ENCODE results near the gene C5orf58.
"Not testable (repeated sequence)": the region's sequence is repeated elsewhere in the genome, so short reads cannot be mapped to it uniquely, and the experiment has no call there.

Gene C5orf58

DNA sequence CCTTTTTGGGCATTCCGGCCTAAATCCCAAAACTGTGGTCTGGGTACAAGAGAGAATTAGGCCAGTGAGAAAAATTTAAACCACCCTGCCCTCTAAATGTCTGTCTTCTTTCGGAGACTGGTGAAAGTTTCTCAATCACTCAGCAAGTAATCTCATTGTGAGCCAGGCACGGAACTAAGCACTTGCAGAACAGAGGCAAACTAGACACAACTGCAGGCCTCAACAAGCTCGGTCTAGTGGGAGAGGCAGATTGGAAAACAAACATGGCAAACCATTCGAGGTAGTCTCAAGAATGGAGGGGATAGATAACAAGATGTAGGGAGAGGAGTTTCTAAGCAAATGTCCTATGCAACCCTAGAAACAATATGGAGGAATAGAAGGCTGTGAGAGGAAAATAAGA is 8.9 kb upstream of the C5orf58 start:
- no peak for DNase-seq (ENCODE audit: low read depth)

DNA sequence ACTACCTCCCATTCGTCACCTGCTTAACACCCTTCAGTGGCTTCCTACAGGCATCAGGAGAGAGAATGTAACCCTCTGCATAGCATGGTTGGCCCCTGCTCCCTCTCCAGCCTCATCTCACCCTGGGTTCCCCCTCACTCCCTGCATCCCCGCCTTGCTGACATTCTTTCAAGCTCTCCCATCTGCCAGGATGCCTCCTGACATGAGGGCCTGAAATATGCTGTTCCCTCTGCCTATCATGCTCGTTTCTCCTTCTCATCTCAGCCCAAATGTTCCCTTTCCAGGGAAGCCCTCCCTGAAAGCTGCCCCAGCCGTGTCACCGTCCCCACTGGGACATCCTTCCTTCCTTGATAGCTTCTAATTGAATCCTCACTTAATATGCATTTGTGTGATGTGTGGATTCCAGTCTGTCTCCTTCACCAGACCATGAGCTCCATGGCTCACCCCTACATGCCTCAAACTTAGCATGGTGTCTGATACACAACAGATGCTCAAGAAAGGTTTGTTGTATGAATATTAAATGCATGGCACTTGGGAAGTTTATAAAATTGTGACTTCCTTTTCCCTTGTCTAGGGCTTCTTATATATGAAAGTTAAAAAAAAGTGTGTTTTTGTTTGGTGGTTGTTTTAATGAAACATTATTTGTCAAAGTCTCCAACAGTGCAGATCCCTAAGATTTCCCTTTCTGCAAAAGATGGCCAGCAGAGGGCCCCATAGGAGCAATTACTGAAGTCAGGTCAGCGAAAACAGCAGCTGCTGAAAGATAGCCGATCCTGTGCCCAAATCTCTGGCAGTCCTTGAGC is 7.3 kb upstream of the C5orf58 start:
- DNase-seq (ENCODE audit: low read depth): peak; percentile 39

DNA sequence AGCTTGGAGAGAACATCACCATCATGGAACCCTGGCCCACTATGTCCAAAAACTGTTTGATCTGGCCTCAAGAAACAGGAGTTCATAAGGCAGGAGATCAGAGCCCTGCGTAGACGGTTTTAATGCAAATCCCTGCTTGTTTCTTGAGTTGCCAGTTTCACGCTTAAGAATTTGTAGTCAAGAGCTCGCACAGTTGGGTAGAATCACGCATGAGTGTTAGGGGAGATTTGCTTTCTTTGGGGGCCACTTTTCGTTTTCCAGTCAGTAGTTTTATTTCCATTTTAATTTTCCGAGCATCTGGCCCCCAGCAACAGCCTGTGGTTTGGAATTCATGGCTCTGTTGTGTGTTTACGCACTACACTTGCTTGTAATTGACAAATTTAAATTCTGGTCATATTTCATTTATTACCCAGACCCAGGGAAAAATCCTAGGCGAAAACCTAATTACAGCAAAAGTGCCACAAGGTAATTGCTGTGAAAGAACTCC is 6.6 kb upstream of the C5orf58 start:
- no peak for DNase-seq (ENCODE audit: low read depth)

DNA sequence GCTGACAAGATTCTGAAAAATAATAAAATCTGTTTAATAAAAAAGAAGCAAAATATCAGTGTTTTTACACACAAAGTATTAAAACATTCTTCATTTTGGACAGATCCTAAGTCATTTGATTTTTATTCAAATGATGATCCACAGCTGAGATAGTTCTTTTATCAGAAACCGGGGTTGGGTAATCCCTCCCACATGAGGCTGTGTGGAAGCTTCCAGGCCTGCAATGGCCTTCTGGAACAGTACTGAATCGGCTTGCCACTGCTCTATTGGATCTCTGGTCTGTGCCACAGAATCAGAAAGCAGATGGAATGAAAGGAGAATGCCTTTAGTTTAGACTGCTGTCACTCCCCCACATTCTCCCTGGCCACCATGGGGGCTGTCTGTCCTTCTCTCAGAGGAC is 6.1 kb upstream of the C5orf58 start:
- DNase-seq (ENCODE audit: low read depth): no peak

DNA sequence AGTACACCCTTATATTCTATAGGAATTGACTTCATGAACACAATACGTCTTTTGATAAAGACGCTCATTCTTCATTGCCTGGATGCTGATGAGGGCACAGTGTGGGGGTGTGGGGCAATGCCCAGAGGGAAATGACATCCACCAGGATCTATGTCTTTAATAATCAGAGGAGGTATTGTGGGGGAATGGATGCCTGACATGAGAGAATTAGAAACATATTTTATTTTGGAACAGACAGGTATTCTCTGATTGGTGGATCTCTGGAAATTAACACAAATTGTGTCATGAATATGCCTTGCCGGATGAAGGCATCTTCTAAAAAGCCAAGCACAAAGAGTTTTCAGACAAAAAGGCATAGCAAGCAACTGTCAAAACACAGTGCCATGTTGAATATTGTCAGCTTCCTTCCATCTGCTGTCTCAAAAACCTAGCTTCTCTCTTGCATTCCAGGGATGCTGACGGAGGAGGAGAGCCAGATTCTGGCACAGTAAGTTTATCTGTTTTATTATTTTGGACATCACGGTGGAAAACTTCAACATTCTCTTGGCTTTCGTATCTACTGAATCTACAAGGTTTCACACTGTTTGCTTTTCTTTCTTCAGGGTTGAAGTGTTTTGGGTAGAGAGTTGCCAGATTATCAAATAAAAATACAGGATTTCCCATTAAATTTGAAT is 3.9 kb upstream of the C5orf58 start:
- no peak for DNase-seq (ENCODE audit: low read depth)

DNA sequence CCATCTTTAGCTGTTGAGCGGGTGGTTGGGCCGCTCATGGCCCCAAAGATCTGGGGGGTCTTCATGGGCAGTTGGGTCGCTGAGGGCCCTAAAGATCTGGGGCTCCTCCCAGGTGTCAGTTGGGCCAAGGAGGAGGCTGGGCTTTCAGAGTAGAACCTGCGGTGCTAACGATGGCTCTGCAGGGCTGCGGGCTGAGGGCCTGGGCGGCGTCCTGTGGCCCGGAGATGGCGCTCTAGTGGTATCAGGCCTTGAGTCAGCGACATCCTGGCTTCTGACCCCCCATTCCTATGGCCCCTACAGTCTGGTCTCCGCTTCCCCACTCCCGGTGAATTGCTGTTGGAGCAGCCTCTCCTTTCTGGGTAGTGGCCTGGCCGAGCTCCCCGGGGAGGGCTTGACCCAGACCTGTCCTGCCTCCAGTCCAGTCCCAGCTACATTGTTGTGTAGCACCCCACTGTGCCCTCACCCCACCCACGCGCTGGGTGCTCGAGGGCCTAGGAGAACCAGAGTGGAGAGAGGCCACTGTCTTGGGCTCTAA is 640 bp downstream of the C5orf58 start:
- DNase-seq (ENCODE audit: low read depth): no peak

DNA sequence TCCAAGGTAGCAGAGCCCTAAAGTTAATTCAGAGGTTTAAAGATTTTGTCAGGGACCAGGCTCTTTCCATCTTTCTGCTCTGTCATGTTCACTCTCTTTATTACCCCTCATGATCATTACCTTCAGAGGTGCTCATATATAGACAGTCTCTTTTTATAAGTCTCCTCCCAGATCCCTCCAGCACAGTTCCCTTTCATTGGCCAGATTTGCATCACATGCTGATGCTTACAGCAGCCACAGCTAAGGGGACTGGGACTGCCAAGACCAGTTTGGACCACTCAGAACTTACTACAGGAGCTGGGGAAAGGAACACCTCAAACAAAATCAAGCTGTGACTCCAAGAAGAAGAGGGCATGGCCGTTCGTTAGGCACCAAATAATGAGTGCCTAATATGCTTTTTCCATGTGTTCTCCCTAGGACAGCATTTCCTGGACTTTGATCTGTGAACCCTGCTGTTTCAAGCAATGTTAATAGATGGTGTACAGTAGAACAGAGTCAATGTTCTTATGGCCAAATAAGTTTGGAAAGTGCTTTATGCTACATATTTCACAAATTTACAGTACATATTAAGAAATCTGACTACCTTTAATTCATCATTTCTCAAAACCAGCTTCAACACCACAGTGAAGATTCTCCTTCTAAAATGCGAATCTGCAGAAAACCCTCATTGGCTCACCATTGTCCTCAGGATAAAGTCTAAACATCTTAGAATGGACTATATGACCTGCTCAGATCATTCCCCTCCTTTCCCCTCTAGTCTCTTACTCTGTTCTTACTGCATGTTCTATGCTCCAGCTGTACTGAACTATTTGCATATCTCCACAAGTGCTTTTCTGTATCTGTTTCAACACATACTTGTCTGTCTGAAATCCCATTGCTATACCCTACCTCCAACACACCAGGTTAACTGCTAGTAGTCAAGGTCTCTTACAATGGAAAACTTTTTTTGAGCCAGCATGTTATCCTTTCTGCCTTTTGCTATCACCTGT is 3.4 kb downstream of the C5orf58 start:
- DNase-seq (ENCODE audit: low read depth): no peak

DNA sequence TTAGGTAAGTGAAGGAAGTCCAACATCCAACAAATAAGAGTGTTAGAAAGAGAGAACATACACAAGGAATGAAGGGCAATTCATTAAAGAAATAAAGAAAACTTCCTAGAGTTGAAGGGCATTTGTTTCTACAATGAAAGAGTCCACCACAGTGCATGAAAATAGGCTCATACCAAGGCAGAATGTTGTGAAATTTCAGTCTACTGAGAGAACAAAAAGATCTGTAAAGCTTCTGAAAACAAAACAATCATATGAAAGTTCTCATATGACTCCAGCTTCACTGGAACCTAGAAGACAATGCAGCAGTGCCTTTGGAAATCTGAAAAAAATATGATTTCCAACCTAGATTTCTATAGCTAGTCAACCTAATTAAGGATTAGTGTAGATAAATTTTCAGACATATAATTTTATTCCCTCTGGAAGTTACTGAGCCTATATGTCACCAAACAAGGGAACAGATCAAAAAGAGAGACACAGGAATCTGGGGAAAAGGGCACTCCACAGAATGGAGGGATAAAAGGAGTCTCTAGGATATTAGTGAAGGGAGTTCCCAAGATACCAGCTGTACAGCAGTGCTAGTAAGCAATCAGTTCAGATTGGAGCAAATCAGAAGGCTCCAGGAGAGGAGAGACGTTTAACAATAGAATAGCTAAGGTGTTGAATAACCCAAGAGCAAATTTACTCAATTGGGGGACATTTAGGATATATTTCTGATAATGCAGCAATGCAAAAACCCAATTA is 5.8 kb downstream of the C5orf58 start:
- DNase-seq (ENCODE audit: low read depth): no peak

DNA sequence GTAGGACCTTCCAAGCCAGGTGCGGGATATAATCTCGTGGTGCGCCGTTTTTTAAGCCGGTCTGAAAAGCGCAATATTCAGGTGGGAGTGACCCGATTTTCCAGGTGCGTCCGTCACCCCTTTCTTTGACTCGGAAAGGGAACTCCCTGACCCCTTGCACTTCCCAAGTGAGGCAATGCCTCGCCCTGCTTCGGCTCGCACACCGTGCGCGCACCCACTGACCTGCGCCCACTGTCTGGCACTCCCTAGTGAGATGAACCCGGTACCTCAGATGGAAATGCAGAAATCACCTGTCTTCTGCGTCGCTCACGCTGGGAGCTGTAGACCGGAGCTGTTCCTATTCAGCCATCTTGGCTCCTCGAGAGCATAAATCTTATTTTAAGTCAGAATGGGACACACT is 12.7 kb downstream of the C5orf58 start:
- DNase-seq (ENCODE audit: low read depth): not testable (repeated sequence)

DNA sequence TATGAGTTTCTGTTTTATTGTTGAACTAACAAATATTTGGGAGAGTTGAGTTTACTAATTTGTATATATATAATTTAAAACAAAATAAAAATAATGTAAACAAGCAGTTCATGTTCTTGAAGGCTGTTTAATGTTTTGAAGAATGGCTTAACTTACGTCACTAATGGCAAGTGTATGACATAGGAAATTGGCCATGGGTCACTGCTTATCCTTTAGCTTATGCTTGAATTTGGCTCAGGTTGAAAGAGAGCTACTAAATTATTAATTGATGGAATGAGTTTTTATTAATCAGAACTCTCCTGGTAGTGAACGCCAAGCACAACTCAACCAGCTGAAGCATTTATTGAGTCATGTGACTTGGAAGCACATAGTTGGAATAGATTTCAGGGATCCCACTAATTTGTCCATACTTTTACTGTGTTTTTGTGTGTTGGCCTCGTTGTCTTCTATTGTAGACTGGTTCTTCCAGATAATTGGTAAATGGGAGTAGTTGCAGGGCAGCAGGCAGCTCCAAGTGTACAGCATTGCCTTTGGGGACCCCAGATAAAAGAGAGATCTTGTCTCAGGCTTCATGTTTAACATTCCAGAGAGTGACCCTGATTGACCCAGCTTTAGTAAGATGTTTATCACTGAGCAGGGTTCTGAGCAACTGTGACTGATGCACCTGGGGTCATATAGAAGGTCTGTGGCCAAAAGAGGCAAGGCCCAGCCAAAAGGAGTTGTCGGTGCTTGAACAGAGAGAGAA is 13.5 kb downstream of the C5orf58 start:
- no peak for DNase-seq (ENCODE audit: low read depth)

DNA sequence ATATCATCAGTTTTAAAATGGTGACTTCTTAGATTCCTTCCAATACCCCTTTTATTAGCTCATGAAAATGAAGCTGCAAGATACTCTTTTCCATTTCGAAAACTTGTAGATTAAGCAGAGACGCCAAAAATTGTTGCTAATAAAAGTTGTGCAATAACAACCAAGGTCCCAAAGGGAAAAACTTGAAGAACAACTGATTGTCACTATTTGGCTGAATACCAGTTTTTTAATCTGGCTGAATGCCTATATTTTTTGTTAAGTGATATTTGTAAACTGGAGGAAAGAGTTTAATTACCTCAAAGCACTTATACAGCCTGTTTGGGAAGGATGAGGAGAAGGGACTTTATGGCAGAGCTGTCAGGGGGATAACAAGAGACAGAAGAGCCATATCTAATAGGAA is 14.6 kb downstream of the C5orf58 start:
- DNase-seq (ENCODE audit: low read depth): no peak

DNA sequence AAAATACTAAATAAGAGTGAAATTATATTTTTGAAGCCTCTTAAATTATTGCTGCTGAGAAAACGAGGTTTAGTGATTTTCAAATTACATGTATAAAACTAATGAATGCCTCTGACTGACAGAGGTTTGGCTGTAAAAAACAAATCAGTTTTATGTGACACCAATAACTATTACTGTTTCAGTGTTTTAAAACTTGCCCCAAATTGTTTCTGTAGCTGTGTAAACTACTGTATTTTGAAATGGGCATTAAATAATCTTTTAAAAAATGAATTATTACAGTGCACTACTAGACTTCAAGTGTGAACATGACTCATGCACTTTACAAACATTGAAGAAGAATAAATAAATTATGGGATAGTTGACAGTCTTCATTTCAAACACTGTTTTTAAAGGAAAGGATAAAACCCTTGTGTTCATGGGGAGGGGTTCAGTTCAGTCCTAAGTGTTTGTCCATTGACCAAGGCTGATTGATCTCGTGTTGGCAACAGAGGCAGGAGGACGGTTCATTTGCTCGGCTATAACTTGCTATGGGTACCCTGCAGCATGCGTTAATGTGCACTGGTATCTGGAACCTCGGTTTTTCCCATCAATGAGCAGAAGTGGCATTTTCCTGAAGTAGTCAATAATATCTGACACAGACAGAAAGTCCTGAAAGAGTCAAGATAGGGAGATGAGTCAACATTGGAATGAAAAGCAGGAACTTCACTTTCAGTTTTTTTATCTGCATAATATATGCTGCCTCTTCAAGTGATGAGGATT is 15.6 kb downstream of the C5orf58 start:
- no peak for DNase-seq (ENCODE audit: low read depth)

DNA sequence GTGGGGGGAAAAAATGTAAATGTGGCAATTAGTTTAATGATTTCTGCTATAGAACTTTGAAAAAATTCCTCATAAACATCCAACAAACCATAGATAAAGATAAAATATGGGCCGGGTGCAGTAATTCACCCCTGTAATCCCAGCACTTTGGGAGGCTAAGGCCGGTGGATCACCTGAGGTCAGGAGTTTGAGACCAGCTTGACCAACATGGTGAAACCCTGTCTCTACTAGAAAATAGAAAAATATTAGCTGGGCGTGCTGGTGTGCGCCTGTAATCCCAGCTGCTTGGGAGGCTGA is 16.1 kb downstream of the C5orf58 start:
- not testable (repeated sequence) for DNase-seq (ENCODE audit: low read depth)

DNA sequence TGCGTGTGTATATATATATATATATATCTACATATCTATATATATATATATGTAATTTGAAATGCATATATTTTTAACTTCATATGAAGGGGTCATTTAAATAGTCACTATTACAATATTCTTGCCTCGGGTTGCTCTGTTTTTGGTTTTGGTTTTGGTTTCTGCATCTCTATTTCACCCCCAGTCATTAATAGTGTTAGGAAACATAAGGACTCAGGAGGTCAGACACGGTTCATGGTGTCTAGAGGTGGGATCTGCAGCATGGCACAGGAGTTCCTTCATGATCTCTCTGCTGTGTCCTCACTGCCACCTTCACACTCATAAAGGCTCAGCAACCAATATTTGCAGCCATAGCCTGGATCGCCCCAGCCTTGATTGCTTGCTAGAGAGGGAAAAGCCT is 16.6 kb downstream of the C5orf58 start:
- DNase-seq (ENCODE audit: low read depth): no peak

DNA sequence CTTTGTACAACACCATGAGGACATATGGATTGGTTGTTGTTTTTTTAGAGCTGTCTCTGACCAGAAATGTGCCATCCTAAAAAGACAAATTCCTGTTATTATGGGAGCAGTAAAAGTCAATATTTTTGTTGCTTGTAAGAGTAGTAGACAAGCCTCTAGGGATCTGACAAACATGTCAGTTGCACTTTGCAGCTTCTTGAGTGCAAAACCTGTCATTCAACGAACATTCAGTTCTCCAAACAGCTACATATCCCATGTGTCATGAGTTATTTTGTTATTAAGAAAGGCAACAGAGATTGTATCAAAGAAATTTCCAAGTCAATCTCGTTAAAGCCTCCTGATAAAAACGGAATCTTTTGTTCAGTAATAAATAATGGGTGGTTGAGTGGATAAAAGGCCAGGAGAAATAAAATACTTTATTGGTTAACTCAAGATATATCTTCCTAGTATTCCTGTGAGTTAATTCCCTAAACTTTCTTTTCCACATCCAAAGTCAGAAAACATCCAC is 18.1 kb downstream of the C5orf58 start:
- no peak for DNase-seq (ENCODE audit: low read depth)

DNA sequence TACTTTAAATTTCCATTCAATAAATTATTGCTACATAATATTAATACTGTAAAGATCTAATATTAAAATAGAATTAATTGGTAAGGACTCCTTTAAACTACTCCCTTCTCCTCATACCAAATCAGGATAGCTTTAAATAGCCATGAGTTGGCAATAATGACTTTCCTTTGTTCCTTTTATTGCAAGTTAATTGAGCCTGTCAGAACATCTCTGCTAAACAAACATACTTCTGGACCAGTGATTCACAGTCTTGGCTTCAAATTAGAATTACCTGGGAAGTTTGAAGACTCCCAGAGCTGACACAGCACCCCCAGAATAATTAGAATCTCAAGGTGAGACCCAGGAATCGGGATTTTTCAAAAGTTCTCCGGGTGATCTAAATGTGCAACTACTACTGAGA is 18.7 kb downstream of the C5orf58 start:
- DNase-seq (ENCODE audit: low read depth): no peak

DNA sequence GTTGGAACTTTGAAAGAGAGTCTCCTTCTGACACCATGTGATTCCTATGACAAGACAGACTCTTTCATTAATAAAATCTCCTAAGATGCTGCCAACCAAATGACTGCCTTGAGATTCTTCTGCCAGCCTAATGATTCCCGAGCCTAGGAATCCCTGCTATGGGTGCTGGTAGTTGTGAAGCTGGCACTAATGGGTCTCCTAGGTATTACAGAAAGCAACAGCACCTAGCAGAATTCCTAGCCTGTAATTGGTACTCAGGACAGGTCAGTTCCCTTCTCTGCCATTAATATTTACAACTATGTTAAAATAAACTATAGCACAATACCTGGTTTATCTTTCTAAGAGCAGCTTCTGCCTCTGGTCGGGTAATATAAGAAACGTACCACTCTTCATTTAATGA is 19.3 kb downstream of the C5orf58 start:
- no peak for DNase-seq (ENCODE audit: low read depth)

DNA sequence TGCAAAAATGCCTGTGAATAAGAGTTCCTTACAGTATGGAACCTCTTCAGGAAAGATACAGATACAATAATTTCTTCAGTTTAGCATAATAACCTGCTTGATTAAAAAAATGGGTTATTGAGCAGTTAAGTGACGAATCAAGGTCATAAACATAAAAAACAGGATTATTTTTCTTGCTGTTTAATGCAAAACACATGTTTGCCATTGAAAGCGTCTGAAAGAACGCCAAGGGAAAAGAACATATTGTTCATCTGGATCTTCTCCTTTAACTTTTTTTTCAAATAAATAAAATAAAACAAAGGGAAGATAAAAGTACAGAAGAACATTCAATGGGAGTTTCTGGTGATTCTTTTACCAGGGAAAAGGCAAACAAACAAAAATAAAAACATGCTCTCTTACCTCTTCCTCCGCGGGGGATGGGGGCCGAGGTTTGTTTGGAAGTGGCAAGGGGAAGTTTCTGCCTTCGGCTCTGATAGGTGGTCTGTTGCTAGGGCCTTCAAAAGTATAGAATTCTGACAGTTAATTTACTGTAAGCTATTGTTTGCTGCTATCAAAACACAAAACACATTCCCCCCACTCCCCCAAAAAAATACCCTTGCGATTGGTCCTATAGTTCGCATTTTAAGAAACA is 20.1 kb downstream of the C5orf58 start:
- no peak for DNase-seq (ENCODE audit: low read depth)

DNA sequence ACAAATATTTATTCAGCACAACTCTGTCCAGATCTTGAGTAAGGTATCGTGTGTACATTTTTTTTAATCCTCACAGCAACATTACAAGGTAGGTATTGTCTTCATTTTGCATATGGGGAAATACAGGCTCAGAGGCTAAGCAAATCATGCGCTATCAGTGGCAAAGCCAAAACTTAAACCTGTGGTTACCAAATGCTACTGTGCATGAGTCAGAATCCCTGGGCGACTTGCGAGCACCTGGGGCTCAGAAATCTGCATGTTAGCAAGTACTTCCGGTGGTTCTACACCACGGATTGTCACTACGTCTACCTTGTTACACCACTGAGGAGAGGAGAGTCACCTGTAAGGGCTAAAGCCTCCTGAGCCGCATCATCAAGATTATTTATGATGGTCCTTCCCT is 21.3 kb downstream of the C5orf58 start:
- no peak for DNase-seq (ENCODE audit: low read depth)
